ENCODE data around the gene DCBLD2.

Gene DCBLD2

GRCh38 chr3:98763819-98764418 lies 137.6 kb downstream of the DCBLD2 start:
- no peak for DNase-seq

GRCh38 chr3:98763076-98763475 lies 138.4 kb downstream of the DCBLD2 start, which contains the start of gene ST3GAL6:
Gene ST3GAL6 (plus strand): TSS chr3:98763340. CDS start chr3:98768441, 5,101 bp downstream.
- DNase-seq: no peak

- DNase-seq: no peak
Observed at GRCh38 chr3:98761643-98762229, 139.8 kb downstream of the DCBLD2 start.

- DNase-seq: no peak
Observed at GRCh38 chr3:98759629-98760028, 141.9 kb downstream of the DCBLD2 start.

GRCh38 chr3:98755601-98756000 lies 145.9 kb downstream of the DCBLD2 start:
- DNase-seq: no peak

GRCh38 chr3:98754483-98754882 lies 147.0 kb downstream of the DCBLD2 start:
- DNase-seq: no peak

GRCh38 chr3:98750276-98750919 lies 151.1 kb downstream of the DCBLD2 start:
- DNase-seq: no peak

GRCh38 chr3:98746882-98747281 lies 154.6 kb downstream of the DCBLD2 start:
- DNase-seq: no peak

GRCh38 chr3:98746122-98746521 lies 155.4 kb downstream of the DCBLD2 start:
- DNase-seq: no peak

All from activated CD4-positive, alpha-beta T cell treated with anti-CD3 and anti-CD28 coated beads, Interleukin-2, amount 50 U/mL, for 48 hours (primary cell).